EL (cell line): ENCODE measurements around the gene CLASP1.

Experiments used
- DNase-seq: peaks from one replicate; pipeline ENCODE4 v3.0.0-alpha.2; 2016

CLASP1 gene

GRCh38 chr2:121532894-121533293, 116.4 kb downstream of the CLASP1 start:
- no peak for DNase-seq

GRCh38 chr2:121532347-121532766, 116.9 kb downstream of the CLASP1 start:
- peak; percentile 64 for DNase-seq

GRCh38 chr2:121530212-121530705, 119.0 kb downstream of the CLASP1 start:
- DNase-seq: peak; percentile 81

GRCh38 chr2:121529439-121530211, 119.6 kb downstream of the CLASP1 start:
- DNase-seq: peak; percentile 81

- no peak for DNase-seq
These were observed 122.1 kb downstream of the CLASP1 start for GRCh38 chr2:121527009-121527682.

- no peak for DNase-seq
These were observed 124.4 kb downstream of the CLASP1 start for GRCh38 chr2:121524685-121525425.

- no peak for DNase-seq
These were observed 127.9 kb downstream of the CLASP1 start for GRCh38 chr2:121521359-121521758.

- DNase-seq: no peak
These were observed 128.6 kb downstream of the CLASP1 start for GRCh38 chr2:121520641-121520994.

GRCh38 chr2:121519732-121520640, 129.3 kb downstream of the CLASP1 start:
- DNase-seq: no peak

- DNase-seq: no peak
These were observed 130.1 kb downstream of the CLASP1 start for GRCh38 chr2:121519153-121519552.

- DNase-seq: no peak
These were observed 135.5 kb downstream of the CLASP1 start for GRCh38 chr2:121513597-121514333.

- no peak for DNase-seq
These were observed 138.4 kb downstream of the CLASP1 start for GRCh38 chr2:121510857-121511256.

GRCh38 chr2:121506621-121507020, 142.6 kb downstream of the CLASP1 start:
- DNase-seq: no peak

- no peak for DNase-seq
These were observed 143.2 kb downstream of the CLASP1 start for GRCh38 chr2:121505986-121506586.

GRCh38 chr2:121505005-121505404, 144.3 kb downstream of the CLASP1 start:
- peak; percentile 80 for DNase-seq

GRCh38 chr2:121504316-121504715, 144.9 kb downstream of the CLASP1 start:
- peak; percentile 13 for DNase-seq

- DNase-seq: peak; percentile 53
These were observed 146.5 kb downstream of the CLASP1 start for GRCh38 chr2:121502781-121503180.

GRCh38 chr2:121502246-121502645, 147.0 kb downstream of the CLASP1 start:
- peak; percentile 96 for DNase-seq

- DNase-seq: no peak
These were observed 147.7 kb downstream of the CLASP1 start for GRCh38 chr2:121501554-121501953.

GRCh38 chr2:121501031-121501430, 148.2 kb downstream of the CLASP1 start:
- DNase-seq: peak; percentile 75

GRCh38 chr2:121498731-121499130, 150.5 kb downstream of the CLASP1 start:
- DNase-seq: no peak
